CD4-positive, alpha-beta T cell treated with Interleukin-10 for 1 hour (primary cell): ENCODE results near the gene DIDO1.
A peak's percentile ranks its signal among the peaks of the same experiment; 100 is the strongest.

Experiments
- DNase-seq: peaks from one replicate; pipeline ENCODE4 v3.0.0-alpha.2; 2020

DIDO1 gene

DNA sequence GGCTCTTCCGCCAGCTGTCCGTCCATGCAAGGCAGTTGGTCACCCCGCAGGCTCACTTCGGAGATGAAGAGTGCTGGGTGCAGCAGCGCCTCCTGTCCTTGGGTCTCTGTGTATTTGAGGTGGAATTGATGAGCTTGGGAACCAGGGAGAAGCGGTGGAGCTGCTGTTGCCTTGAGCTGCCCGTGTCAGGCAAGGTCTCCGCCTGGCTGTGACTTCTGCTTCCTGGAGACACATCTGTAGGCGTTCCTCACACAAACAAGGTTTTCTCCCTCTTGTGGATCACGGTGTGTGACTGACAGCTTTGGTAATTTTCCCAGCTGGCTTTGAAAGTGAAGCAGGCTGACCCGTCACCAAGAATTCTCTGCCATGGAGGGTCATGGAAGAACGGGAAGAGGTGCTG is 23.7 kb upstream of the DIDO1 start:
- DNase-seq = no peak

DNA sequence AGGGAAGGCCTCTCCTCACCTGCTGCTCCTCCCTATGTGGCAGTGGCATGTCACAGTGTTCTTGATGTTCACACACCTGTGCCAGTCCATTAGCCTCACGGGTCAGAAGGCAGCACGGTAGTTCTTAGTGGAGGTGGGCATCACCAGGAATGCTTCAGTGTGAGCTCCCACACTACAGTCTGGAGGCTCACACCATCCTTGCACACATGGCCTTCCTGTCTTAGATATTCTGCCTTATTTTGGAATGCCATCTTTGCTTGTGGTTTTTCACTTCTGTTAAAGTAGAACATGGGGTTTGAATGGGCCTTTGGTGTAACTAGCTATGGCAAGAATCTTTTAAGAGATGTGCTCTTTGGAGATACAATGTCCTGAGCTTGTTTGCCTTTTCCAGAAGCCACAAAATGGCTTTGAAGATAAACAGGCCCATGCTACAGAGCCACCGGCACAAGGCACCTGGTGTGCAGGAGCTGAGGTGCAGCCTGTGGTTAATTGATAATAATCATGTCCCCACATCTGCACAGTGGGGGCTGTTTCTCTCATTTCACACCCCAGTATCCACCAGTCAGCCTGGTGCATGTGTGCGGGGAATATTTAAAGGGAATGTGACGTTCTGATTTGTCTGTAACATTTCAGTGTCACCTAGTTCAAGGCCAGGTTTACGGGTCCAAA is 23.0 kb upstream of the DIDO1 start:
- DNase-seq = no peak

DNA sequence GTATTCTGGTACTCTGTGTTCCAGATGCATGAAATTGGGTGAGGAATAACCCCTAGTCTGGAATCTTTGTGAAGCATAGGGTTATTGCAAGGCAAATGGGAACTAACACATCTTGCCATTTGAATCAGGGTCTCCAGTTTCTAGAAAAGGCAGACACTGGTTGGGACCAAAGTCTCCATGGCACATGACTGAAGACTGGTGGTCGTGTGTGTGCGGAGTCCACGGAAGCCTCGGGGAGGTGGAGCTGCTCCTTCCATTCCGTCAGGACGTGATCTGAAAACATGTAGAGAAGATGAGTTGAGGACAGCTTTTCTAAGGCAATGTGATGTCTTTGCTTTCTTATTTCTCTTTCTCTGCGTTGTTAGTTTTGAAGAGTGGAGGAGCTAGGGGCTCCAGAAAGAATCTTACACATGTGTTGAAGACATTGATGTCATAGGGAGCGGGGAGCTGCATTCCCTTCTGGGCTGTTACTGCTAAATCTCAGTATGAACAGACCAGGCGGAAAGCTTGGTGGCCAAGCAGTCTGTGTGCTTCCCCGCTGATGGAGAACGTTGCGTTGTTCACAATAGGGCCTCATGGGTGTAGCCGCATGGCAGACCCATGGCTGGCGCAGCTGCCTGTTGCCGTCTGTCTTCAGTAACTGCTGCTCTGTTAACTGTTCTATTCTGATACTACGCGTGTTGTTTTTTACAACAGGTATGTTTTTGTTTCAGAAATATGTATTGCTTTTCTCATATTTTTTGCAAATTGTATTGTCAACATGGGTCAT is 21.4 kb upstream of the DIDO1 start:
- no peak for DNase-seq

DNA sequence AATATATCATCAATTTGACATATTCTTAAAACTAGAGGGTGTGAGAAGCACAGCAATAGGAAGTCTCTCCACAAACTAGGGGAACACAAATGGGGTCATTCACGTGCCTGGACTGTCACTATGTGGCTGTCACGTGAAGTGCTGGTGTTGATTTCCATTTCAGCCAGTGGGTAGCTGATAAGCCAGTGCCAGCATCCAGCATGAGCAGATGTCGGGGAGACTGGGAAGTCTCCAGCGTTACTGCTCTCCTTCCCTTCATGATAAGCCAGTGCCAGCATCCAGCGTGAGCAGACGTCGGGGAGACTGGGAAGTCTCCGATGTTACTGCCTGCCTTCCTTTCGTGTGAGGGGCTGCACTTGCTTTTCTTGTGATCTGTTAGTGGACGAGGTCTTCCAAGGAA is 20.6 kb upstream of the DIDO1 start:
- DNase-seq = no peak

DNA sequence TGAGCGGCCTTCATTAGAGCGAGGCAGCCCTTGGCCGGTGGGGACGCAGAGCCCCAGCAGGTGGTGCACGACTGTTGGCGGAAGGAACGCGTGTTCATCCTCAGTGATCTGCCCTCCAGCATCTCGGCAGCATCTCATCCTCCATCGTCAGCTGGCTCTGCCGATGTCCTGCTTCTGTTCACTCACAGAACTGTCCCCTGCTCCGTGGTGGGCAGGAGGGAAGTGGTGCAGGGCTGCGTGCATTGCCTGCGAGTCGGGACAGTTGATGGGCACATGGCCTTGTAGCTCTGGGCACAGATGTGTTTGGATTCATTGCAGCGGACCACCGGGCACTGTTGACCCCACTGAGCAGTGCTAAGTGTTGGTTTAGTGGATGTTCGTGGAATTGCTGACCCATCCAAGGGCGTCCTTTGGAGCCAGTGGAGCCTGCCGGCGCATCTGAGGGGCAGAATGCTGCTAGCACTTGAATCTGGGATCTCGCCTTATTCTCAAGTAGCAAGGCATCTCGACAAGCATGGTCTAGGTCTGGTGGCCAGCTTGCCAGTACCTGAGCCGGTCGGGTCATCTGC is 19.6 kb upstream of the DIDO1 start:
- DNase-seq = no peak

DNA sequence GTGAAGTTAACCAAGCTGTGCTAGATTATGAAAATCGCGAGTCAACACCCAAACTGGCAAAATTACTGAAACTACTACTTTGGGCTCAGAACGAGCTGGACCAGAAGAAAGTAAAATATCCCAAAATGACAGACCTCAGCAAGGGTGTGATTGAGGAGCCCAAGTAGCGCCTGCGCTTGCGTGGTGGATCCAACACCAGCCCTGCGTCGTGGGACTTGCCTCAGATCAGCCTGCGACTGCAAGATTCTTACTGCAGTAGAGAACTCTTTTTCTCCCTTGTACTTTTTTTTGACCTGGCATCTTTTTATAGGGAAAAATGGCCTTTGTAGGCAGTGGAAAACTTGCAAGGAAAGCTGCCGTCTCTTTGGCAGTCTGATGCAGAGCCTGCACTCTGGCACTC is 18.4 kb upstream of the DIDO1 start:
- DNase-seq = no peak

DNA sequence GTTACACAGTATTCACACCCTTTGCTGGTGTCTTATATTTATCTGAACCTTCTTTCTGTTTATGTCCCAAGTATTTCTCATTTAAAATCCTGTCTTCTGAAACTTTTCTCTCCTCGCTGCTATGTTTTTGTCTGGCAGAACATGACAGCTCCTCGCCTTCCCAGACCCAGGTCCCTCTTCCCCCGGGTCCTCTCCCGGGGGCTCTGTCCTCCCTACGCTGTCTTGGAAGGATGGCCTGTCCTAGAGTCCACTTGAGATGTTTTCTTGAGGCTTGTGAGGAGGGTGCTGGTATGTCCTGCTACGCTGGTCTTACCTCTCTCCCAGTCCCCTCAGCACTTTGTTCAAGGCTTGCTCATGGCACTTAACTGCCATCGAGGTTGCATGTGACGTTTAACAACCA is 17.9 kb upstream of the DIDO1 start:
- DNase-seq = no peak

DNA sequence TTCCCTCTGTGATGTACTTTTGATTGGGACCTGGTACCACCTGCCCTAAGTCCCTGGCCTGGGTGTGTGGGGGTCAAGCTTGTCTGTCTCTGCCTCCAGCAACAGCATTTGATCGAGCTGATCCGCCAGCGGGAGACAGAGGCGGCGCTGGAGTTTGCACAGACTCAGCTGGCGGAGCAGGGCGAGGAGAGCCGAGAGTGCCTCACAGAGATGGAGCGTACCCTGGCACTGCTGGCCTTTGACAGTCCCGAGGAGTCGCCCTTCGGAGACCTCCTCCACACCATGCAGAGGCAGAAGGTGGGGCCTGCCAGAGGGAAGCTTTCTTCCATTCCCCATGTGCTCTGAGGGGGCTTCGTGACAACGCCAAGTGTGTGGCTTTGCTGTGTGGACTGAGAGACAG is 17.1 kb upstream of the DIDO1 start:
- DNase-seq = no peak

DNA sequence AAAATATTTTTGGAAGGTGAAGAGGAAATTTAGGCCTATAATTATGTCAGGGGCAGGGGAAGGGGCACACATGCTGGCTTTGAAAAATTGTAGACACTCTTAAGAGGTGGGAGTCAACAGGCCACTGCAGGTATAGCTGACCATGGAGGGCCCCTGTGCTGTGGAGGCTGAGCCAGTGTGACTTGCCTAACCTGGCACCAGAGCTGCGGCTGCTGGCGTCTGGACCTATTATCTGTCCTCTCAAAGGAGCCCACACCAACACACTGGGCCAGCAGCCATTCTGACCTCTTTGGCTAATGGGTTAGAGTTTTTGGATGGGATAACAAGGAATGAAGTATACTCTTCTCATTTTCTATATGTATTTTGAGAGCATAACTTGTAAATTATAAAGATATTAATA is 16.2 kb upstream of the DIDO1 start:
- no peak for DNase-seq

DNA sequence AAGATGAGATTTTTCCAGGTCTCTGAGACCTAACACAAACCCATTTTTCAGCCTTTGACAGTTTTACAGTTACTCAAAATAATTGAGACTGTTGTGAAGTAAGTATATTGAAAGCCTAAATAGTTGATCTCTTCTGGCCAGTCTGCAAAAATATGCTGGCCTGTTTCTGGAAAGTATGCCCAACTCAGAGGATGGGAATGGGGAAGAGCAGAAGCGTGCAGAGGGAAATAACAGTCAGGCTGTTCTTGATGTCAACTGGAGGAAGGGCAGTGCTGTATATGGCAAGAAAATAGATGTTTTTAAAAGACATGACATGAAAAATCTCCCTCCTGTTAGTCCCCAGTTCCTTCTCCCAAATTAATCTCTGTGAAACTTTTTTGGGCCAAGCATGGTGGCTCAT is 15.5 kb upstream of the DIDO1 start:
- DNase-seq = no peak

DNA sequence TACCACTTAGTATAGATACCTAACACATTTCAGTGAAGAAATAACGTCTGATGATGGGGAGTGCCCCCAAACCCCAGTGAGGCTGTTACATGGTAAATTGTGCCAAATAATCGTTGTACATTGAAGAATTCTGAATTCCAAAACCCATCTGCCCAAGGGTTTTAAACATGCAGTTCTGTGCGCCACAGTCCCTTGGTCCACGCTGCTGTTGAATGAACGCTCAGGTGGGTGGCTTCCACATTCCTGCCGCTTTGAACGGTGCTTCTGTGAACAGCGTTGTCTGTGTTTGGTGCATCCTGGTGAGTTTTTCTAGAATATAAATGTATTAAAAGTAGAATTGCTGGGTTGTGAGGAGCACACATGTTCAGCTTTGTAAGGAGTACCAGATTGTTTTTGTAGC is 14.6 kb upstream of the DIDO1 start:
- no peak for DNase-seq

DNA sequence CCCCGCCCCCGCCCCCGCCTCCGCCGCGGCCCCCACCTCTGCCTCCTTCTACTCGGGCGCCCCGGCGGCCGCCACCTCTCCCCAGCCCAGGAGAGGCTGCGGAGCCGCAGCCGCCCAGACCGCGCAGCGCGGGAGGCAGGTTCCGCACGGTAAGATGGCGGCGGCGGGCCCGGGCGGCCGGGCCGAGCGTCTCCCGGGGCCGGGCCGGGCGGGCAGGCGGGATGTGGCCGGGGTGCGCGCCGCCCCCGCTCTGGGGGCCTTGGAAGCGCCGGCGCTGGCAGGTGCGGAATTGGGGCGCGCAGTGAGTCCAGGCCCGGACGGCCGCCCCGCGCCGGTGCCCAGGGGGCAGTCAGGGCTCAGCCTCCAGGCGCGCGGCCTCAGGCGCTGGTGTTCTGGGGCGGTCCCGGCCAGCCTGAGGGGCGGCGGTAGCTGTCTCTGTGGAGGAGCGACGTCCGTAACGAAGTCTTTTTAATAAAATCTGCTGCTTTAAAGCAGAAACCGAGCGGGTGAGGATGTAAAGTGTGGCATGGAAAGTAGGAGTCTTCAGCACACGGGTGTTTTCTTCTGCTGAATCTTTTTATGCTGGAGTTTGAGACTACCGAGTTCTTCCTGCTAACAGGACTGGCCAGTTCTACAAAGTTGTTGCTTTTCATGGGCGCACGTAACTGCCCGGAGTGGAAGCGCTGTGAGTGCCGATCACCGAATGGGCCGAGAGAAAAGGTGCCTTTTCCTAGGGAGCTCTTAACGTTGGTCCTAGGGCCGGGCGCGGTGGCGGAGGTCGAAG is 12.0 kb upstream of the DIDO1 start, which contains the start of gene GID8:
GID8 (plus strand) TSS at position 43 of the 784 bp plus-strand sequence. CDS start 3,356 bp downstream, outside the sequence.
- DNase-seq = no peak

DNA sequence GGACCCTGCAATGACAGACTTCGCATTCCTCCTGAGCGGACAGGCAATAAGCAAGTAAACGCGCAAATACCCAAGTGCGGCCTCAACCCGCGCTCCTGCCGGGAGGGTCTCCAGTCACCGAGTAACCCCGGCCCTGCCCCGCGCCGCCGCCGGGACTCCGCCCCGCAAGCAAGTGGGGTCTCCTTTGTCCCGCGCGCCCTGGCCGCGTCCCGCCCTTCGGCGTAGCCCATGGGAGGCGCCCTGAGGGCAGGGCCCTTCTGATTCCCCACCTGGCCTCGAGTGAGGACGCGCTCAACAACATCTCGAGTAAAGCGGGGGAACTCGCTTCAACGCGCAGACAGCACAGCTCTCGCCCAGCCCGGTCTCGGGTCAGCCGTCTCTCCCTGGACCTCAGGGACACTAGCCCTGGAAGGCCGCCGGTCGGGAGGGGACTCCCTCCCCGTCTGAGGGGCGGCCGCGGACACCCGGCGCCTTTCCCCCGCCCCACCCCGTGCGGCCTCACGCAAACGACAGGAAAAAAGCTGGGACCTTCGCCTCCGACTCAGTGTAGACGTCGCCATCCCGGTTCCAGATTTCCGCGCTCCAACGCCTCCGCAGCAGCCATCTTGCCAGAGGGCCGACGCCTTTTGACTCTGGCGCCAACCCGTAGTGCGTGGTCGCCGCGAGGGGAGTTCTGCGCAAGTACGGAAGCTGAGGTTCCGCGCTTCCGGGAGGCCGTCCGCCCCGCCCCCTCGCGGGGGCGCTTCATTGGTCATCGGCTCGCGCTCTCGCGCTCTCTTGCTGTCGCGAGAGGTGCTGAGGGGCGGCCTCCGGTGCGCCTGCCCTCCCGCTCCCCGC is 11.2 kb upstream of the DIDO1 start:
- DNase-seq = peak; percentile 98

DNA sequence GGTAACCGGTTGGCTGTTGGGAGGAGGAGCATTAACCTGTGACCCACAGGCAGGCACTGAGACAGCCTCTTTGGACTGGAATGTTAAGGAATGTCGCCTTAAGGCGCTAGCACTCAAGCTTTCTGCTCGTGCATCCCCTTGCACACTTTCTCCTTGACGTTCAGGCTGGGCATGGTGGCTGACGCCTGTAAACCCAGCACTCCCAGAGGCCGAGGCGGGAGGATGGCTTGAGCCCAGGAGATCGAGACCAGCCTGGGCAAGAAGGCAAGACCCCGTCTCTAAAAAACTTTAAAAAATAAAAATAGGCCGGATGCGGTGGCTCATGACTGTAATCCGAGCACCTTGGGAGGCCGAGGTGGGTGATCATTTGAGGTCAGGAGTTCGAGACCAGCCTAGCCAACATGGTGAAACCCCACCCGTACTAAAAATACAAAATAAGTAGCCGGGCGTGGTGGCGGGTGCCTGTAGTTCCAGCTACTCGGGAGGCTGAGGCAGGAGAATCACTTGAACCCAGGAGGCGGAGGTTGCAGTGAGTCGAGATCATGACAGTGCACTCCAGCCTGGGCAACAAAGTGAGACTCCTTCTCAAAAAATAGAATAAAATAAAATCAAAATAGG is 9.8 kb upstream of the DIDO1 start:
- no peak for DNase-seq

DNA sequence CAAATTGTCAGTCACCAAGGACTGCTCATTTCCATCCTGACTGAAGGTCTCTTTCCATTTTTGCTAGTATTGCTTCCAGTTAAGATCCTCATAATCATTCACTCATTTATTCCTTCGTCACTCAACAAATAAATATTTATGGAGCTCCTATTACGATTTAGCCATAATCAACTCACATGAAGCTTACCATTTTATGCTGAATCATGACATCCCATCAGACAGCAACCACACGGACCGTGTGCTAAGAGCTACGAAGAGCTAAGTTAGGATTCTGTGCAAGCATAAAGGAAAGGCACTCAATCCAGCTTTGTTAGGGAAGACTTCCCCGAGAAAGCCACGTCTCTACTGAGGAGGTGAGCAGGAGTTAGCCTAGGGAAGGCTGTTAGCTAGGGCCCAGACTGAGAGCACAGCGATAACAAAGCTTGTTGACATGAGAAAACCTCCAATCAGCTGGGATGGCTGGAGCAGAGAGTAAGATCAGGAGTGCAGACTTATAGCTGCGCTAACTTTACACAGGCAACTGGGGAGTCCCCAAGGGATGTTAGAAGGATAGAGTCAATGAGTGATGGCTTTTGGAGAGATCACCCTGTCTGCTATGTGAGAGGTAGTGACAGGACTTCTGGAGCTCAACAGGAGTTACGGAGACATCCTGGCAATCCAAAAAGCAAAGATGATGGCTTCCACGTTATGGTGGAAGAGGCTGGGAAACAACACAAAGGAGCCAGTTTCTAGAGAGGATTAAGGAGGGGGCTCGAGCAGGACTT is 9.1 kb upstream of the DIDO1 start:
- DNase-seq = no peak

DNA sequence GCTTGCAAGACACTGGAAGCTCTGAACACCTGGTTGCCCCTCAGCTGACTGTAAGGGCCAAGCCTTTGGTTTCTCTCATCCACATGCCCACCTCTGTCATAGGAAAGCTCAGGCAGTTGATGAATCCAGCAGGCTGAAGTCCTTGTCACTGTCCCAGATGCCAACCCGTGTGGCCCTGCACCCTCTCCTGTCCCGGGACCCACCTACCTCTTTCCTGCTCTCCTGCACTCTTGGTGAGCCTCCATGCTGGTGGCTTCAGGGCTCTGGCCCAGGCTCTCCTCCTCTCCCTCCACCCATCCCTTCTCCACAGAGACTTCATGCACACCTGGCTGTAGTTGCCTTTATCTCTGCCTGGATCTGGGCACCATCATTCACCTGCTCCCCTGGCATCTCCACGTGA is 7.7 kb upstream of the DIDO1 start:
- no peak for DNase-seq

DNA sequence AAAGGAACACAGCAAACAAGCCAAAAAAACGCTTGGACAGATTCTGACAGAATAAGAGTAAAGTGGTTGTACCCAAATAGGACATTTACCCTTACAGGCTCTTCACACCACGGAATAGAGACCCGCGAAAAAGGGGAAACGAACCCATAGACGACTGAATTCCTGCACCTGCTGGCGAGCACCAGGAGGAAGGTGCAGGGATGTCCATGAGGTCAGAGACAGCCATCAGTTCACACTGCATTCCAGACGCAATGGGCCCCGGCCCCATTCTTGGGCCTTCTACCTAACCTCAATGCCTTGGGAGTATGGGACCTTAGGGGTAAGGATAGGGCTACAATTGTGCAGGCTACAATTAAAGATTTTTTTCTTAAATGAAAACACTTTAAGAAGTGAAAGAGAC is 5.2 kb upstream of the DIDO1 start:
- DNase-seq = no peak

DNA sequence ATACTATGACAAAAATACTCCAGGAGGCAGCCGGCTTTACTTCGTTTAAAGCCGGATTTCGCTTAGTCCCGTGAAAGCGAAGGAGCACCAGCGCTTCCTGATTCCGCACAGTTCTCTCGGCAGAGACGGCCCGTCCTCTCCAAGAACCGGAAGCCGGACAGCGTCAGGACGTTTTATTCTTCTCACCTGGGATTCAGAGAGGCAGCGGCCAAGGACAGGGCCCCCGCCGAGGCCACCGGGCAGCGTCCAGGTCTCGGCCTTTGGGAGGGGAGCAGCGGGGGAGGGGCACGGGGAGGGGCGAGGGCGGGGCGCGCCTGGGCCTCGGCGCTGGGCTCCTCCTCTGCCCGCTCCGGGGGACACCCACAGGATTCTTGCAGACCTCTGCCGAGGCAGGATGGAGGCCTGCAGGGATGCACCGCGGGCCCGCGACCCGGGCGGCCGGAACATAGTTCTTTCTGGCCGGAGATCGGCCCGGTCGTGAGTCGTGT is 2.8 kb upstream of the DIDO1 start:
- peak; percentile 59 for DNase-seq

DNA sequence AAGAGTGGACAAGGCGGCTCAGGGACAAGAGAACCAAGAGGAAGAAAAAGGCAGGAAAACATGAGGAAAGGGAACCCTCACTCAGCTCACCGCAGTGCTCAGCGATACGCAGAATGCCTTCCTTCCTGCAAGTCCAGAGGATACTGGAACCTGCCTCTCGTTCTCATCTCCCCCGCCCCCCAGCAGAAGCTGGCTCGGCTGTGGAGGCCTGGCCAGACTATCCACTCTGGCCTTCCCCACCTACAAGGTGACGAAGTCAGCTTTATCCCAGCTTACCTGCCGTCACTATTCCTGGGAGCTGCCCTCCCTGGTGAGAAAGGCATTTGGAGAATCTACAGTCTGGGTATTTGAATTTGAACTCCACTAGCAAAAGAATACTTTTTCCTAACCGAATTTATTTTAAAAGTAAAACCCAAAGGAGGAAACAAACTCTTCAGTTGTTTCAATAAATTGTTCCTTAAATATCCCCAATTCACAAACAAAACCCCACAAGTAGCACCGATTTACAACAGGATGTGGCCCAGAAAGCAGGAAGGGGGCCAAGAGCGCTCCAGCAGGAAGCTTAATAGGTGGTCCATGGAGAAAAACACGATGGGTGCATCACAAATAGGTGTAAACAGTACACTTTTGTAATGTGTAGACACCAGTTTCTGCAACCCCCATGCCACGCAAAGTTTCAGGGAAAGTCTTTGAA is 2.1 kb upstream of the DIDO1 start:
- DNase-seq = peak; percentile 28

DNA sequence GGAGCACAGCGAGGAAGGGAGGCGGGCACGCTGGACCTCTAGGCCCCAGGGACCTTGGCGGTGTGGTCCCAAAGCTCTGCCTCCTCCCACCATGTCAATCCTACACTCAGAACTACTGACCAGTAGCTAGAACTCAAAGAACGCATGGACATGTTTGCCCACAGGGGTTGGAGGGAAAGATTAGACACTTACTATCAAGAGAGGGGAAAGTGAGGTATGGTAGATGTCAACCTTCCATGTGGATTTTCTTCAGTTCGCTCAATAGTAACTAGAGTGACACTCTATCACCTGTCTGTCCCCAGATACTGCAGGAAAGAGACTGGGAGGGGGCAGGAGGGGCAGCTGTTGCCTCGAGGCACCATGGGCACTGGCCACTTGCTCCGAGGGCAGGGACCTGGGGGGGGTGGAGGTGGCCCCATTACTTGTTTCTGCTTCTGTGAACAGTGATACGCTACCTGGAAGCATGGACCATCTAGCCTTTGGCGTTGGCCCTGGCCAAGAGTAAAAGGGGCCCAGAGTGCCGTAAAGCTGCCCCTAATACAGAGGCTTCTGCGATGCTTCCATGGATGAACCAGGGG is 912 bp upstream of the DIDO1 start:
- DNase-seq = no peak
